Epithelial cell of proximal tubule (primary cell): ENCODE data around the gene LIN9. TPM values are rescaled to one million over a fixed set of nuclear protein-coding genes. Genes with fewer than 3 reads are reported as not detected.
"Not testable (repeated sequence)": the region's sequence is repeated elsewhere in the genome, so short reads cannot be mapped to it uniquely, and the experiment has no call there.

Experiments
- DNase-seq: peaks from one replicate; pipeline ENCODE4 v3.0.0-alpha.2; 2011; ENCODE audit warnings: low read depth
- H3K4me3 ChIP-seq: 2 replicates; pipeline ENCODE4 v1.5.1; 2011; ENCODE audit warnings: low read depth, mild to moderate bottlenecking, low read length
- CTCF ChIP-seq: conservative IDR thresholded peaks from 2 replicates; pipeline ENCODE4 v1.5.1; 2012; ENCODE audit warnings: low read depth, mild to moderate bottlenecking, low read length
- total RNA-seq: library from RNA; depleted of rRNA; stranded (reverse); fragments of >200 nt; gene quantifications from 2 replicates; pipeline ENCODE4 v1.2.3, GENCODE V29; 2015

The LIN9 gene
- total RNA-seq, 1 donor from 2014 or later, result 5.5 TPM

- H3K4me3 ChIP-seq, result no peak overlapping the region
- no peak for DNase-seq
- no peak for TF ChIP-seq CTCF
Measured at GRCh38 chr1:226350519-226350865, 41.5 kb upstream of the LIN9 start.

GRCh38 chr1:226349801-226350518, 41.0 kb upstream of the LIN9 start:
- DNase-seq, result no peak
- no peak for TF ChIP-seq CTCF

GRCh38 chr1:226349081-226349480, 40.1 kb upstream of the LIN9 start:
- no peak for TF ChIP-seq CTCF
- no peak for DNase-seq
- no peak overlapping the region for H3K4me3 ChIP-seq

More at GRCh38 chr1:226349801-226350518, 41.0 kb upstream of the LIN9 start:
- no peak overlapping the region for H3K4me3 ChIP-seq

- no peak for DNase-seq
- no peak for TF ChIP-seq CTCF
- H3K4me3 ChIP-seq, result no peak overlapping the region
Measured at GRCh38 chr1:226344441-226345259, 35.7 kb upstream of the LIN9 start.

DNA sequence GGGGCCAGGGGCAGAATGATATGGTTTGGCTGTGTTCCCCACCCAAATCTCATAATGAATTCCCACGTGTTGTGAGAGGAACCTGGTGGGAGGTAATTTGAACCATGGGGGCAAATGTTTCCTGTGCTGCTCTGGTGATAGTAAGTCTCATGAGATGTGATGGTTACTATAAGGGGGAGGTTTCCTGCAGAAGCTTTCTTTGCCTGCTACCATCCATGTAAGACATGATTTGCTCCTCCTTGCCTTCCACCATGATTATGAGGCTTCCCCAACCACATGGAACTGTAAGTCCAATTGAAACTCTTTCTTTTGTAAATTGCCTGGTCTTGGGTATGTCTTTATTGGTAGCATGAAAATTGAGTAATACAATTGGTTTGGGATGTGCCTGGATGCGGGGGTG, 33.7 kb upstream of the LIN9 start:
- DNase-seq, result no peak
- TF ChIP-seq CTCF, result no peak
- no peak overlapping the region for H3K4me3 ChIP-seq

DNA sequence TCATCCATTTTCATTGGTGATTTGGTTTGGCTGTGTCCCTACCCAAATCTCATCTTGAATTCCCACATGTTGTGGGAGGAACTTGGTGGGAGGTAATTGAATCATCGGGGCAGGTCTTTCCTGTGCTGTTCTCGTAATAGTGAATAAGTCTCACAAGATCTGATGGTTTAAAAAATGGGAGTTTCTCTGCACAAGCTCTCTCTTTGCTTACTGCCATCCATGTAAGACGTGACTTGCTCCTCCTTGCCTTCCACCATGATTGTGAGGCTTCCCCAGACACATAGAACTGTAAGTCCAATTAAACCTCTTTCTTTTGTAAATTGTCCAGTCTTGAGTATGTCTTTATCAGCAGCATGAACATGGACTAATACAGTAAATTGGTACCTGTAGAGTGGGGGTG, 31.1 kb upstream of the LIN9 start:
- not testable (repeated sequence) for DNase-seq, H3K4me3 ChIP-seq

DNA sequence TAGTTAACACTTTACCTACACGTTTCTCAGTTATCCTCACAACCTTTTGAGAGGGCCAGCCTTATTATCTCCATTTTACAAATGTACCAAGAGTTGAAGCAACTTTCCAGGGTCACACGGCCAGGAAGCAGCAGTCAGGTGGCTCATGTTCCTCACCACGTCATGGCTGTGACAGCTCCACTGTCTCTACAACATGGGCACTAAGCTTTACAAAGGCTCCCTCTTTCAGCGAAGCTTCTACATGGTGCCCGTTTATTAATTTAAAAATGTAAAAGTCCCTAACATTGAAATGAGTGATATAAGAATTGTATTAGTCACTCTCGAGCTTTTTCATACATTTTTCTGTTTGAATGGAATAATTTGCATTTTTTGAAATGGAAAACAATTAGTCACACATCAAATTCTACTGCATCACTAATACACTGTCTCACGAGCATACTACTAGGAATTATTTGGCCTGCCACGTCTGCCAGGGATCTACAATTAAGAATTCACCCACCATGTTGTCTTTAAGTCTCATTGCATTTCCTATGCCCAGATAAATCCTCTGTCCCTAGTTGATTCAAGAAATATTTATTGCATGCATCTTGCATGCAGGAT, 28.4 kb upstream of the LIN9 start:
- no peak overlapping the region for H3K4me3 ChIP-seq
- no peak for TF ChIP-seq CTCF
- no peak for DNase-seq
